ENCODE measurements around the gene CCDC15.
"Not testable (repeated sequence)": the region's sequence is repeated elsewhere in the genome, so short reads cannot be mapped to it uniquely, and the experiment has no call there.

CCDC15 gene

GRCh38 chr11:125016413-125016812 is 62.4 kb downstream of the CCDC15 start:
- no peaks in the 10 kb centered on the region for H3K9me3 ChIP-seq (ENCODE audit: control insufficient read depth in 1 of 2, low read length in 2 of 2)
- H3K27me3 ChIP-seq (ENCODE audit: low read depth, low read length), result no peaks in the 10 kb centered on the region
- no peak overlapping the region for H3K27ac ChIP-seq (ENCODE audit: low read length)
- H3K4me1 ChIP-seq (ENCODE audit: control insufficient read depth in 1 of 2, insufficient read depth in 2 of 2, low read length in 2 of 2), result no peaks in the 10 kb centered on the region
- H3K36me3 ChIP-seq (ENCODE audit: control insufficient read depth in 1 of 2, insufficient read depth in 2 of 2, low read length in 2 of 2), result no peaks in the 10 kb centered on the region
- no peak overlapping the region for H3K4me3 ChIP-seq (ENCODE audit: low read depth in 1 of 2, low read length in 2 of 2)

DNA sequence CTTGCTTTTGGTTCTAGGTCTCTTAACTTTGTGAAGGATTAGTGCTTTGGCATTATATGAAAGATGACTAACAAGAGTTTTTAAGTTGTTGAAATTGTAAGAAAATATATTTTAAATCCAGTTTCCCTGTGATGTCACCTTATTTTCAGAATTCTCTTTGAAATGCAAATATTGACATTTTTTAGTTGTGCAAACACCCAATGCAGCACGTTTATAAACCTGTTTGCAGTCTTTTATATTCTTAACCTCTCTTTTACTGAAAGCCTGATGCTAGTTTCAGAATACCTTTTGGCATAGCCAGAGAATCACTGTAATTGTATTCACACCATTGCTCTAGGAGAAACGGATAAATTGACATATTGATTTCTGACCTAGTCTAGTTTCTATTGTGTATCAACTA is 66.3 kb downstream of the CCDC15 start:
- Histone ChIP-seq H3K27me3 (ENCODE audit: low read depth, low read length) (no peaks in the 10 kb centered on the region), H3K4me1 (ENCODE audit: control insufficient read depth in 1 of 2, insufficient read depth in 2 of 2, low read length in 2 of 2) (no peaks in the 10 kb centered on the region), H3K9me3 (ENCODE audit: control insufficient read depth in 1 of 2, low read length in 2 of 2) (no peaks in the 10 kb centered on the region), H3K4me3 (ENCODE audit: low read depth in 1 of 2, low read length in 2 of 2) (no peak overlapping the region), H3K27ac (ENCODE audit: low read length) (no peak overlapping the region), H3K36me3 (ENCODE audit: control insufficient read depth in 1 of 2, insufficient read depth in 2 of 2, low read length in 2 of 2) (no peaks in the 10 kb centered on the region)

- no peak overlapping the region for H3K4me3 ChIP-seq (ENCODE audit: low read depth in 1 of 2, low read length in 2 of 2)
- no peak overlapping the region for H3K27ac ChIP-seq (ENCODE audit: low read length)
- H3K27me3 ChIP-seq (ENCODE audit: low read depth, low read length), result no peaks in the 10 kb centered on the region
- no peaks in the 10 kb centered on the region for H3K36me3 ChIP-seq (ENCODE audit: control insufficient read depth in 1 of 2, insufficient read depth in 2 of 2, low read length in 2 of 2)
- H3K9me3 ChIP-seq (ENCODE audit: control insufficient read depth in 1 of 2, low read length in 2 of 2), result no peaks in the 10 kb centered on the region
- no peaks in the 10 kb centered on the region for H3K4me1 ChIP-seq (ENCODE audit: control insufficient read depth in 1 of 2, insufficient read depth in 2 of 2, low read length in 2 of 2)
Observed at GRCh38 chr11:125022551-125022950, 68.5 kb downstream of the CCDC15 start.

- Histone ChIP-seq H3K27ac (ENCODE audit: low read length) (no peak overlapping the region), H3K9me3 (ENCODE audit: control insufficient read depth in 1 of 2, low read length in 2 of 2) (no peaks in the 10 kb centered on the region), H3K27me3 (ENCODE audit: low read depth, low read length) (no peaks in the 10 kb centered on the region), H3K36me3 (ENCODE audit: control insufficient read depth in 1 of 2, insufficient read depth in 2 of 2, low read length in 2 of 2) (no peaks in the 10 kb centered on the region), H3K4me3 (ENCODE audit: low read depth in 1 of 2, low read length in 2 of 2) (no peak overlapping the region), H3K4me1 (ENCODE audit: control insufficient read depth in 1 of 2, insufficient read depth in 2 of 2, low read length in 2 of 2) (no peaks in the 10 kb centered on the region)
Observed at GRCh38 chr11:125025968-125026367, 72.0 kb downstream of the CCDC15 start.

- H3K4me3 ChIP-seq (ENCODE audit: low read depth in 1 of 2, low read length in 2 of 2); H3K27me3 ChIP-seq (ENCODE audit: low read depth, low read length); H3K4me1 ChIP-seq (ENCODE audit: control insufficient read depth in 1 of 2, insufficient read depth in 2 of 2, low read length in 2 of 2): not testable (repeated sequence)
Observed at GRCh38 chr11:125029431-125029830, 75.4 kb downstream of the CCDC15 start.

DNA sequence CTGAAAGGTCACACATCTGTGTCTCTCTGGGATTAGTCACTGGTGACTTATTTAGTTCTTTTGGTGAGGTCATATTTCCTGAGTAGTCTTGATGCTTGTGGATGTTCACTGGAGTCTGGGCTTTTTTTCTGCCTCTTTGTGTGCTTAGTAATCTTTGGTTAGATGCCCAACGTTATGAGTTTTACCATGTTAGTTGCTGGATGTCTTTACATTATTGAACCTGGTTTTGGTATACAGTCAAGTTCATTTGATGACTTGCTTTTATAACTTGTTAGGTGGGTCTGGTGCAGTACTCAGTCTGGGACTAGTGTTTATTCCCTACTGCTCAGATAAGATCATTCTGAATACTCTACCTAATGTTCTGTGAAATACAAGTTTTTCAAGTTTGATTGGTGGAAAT is 82.9 kb downstream of the CCDC15 start:
- H3K4me1 ChIP-seq (ENCODE audit: control insufficient read depth in 1 of 2, insufficient read depth in 2 of 2, low read length in 2 of 2), result no peaks in the 10 kb centered on the region
- no peaks in the 10 kb centered on the region for H3K27me3 ChIP-seq (ENCODE audit: low read depth, low read length)
- peaks cover 0 to 4% of the 10 kb centered on the region in 2 donors for H3K9me3 ChIP-seq (ENCODE audit: control insufficient read depth in 1 of 2, low read length in 2 of 2)
- no peak overlapping the region for H3K4me3 ChIP-seq (ENCODE audit: low read depth in 1 of 2, low read length in 2 of 2)
- H3K36me3 ChIP-seq (ENCODE audit: control insufficient read depth in 1 of 2, insufficient read depth in 2 of 2, low read length in 2 of 2), result peaks cover 0 to 7% of the 10 kb centered on the region in 2 donors
- no peak overlapping the region for H3K27ac ChIP-seq (ENCODE audit: low read length)

More at GRCh38 chr11:125029431-125029830, 75.4 kb downstream of the CCDC15 start:
- H3K27ac ChIP-seq (ENCODE audit: low read length); H3K9me3 ChIP-seq (ENCODE audit: control insufficient read depth in 1 of 2, low read length in 2 of 2); H3K36me3 ChIP-seq (ENCODE audit: control insufficient read depth in 1 of 2, insufficient read depth in 2 of 2, low read length in 2 of 2): not testable (repeated sequence)

DNA sequence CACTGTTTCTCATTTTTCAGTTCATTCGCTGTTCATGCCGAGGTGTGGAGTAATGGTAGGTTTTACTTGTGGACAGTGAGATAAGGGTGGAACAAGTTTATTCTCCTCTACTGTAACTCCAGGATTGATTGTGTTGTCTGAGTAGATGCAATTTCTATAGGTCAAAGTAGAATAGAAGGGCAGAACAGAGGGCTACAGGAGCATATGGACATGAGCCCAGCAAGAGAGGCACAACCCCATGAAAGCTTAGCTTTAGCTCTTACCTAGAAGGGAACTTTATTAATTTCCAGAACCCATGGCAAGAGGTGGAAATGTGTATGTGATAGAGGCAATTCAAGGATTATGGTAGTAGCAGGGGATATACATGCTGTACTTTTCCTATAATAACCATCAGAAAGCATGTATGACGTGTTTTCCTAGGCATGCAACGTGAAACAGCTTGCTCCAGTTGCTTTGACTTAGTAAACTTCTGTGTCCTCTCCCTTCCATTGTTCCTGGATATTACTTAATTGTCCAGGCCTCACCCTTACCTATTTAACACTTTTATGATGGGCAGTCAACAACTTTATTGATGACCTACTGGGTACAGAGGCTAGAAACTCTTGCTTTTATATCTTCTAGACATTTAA is 95.3 kb downstream of the CCDC15 start:
- H3K9me3 ChIP-seq (ENCODE audit: control insufficient read depth in 1 of 2, low read length in 2 of 2), result no peaks in the 10 kb centered on the region
- no peaks in the 10 kb centered on the region for H3K27me3 ChIP-seq (ENCODE audit: low read depth, low read length)
- no peaks in the 10 kb centered on the region for H3K4me1 ChIP-seq (ENCODE audit: control insufficient read depth in 1 of 2, insufficient read depth in 2 of 2, low read length in 2 of 2)
- no peak overlapping the region for H3K27ac ChIP-seq (ENCODE audit: low read length)
- no peaks in the 10 kb centered on the region for H3K36me3 ChIP-seq (ENCODE audit: control insufficient read depth in 1 of 2, insufficient read depth in 2 of 2, low read length in 2 of 2)
- no peak overlapping the region for H3K4me3 ChIP-seq (ENCODE audit: low read depth in 1 of 2, low read length in 2 of 2)

DNA sequence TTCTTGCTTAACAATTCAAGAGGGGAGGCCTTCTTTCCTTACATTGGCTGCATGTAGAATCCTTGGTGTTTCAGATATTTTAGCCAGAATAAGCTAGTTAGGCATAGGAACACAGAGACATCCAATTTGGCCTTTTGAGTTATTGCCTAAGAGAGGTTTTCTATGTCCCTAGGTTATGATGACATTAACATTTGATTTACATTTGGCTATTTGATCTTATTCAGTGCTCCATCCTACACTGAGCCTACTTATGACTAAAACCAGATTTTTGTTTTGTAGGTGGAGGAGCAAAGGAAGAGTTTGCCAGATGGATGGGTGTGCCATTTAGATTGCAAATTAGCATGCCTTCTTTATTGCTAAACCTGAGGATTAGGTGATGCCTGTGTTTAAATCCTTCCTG is 98.0 kb downstream of the CCDC15 start:
- Histone ChIP-seq H3K27ac (ENCODE audit: low read length) (no peak overlapping the region), H3K4me3 (ENCODE audit: low read depth in 1 of 2, low read length in 2 of 2) (no peak overlapping the region), H3K27me3 (ENCODE audit: low read depth, low read length) (no peaks in the 10 kb centered on the region), H3K36me3 (ENCODE audit: control insufficient read depth in 1 of 2, insufficient read depth in 2 of 2, low read length in 2 of 2) (no peaks in the 10 kb centered on the region), H3K4me1 (ENCODE audit: control insufficient read depth in 1 of 2, insufficient read depth in 2 of 2, low read length in 2 of 2) (no peaks in the 10 kb centered on the region), H3K9me3 (ENCODE audit: control insufficient read depth in 1 of 2, low read length in 2 of 2) (no peaks in the 10 kb centered on the region)

DNA sequence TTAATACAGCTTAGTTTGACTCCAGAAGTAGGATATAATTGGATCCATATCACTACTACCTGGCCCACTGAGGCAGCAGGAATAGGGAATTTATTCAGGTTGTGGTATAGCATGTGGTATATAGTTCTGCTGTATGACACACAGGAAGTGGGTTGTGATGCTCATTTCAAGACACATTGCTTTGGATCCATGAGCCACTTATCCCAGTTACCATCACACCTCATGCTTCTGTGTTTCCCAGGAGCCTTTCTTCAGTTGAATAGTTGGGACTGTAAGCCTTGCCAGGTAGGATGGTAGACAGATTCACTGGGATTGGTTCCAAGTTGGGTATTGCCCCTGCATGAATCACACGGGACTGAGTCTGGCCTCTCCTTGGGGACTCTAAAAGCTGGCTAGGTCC is 99.2 kb downstream of the CCDC15 start:
- no peaks in the 10 kb centered on the region for H3K4me1 ChIP-seq (ENCODE audit: control insufficient read depth in 1 of 2, insufficient read depth in 2 of 2, low read length in 2 of 2)
- no peaks in the 10 kb centered on the region for H3K9me3 ChIP-seq (ENCODE audit: control insufficient read depth in 1 of 2, low read length in 2 of 2)
- H3K36me3 ChIP-seq (ENCODE audit: control insufficient read depth in 1 of 2, insufficient read depth in 2 of 2, low read length in 2 of 2), result no peaks in the 10 kb centered on the region

DNA sequence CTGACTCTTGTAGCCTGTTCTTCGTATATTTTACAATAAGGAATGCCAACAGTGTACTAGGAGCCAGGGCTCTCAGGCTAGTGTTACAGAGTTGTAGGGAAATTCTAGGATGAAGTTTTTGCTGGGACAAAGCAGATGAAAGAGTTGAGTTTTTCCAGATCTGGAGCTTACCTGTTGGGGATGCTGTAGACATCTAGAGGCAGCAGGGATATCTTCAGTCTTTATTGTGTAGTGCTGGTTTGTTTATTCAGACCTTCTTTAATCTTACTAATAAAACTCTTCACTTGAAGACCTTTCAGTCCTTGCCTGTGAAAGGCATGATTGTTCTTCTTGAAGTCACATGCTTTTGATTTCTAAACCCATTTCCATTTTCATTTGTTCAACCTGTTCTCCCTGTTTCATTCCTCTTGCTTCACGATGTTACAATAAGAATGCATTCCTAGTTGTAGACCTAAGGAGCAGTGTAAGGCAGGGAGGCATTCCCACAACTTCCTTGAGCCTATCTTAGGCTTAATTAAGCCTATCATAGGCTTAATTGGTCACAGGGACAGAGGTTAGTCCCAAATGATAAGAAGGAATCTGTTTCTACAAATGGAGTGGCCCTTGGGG is 101.2 kb downstream of the CCDC15 start:
- no peaks in the 10 kb centered on the region for H3K27me3 ChIP-seq (ENCODE audit: low read depth, low read length)
- no peaks in the 10 kb centered on the region for H3K36me3 ChIP-seq (ENCODE audit: control insufficient read depth in 1 of 2, insufficient read depth in 2 of 2, low read length in 2 of 2)
- no peak overlapping the region for H3K4me3 ChIP-seq (ENCODE audit: low read depth in 1 of 2, low read length in 2 of 2)
- H3K9me3 ChIP-seq (ENCODE audit: control insufficient read depth in 1 of 2, low read length in 2 of 2), result no peaks in the 10 kb centered on the region
- H3K27ac ChIP-seq (ENCODE audit: low read length), result no peak overlapping the region
- H3K4me1 ChIP-seq (ENCODE audit: control insufficient read depth in 1 of 2, insufficient read depth in 2 of 2, low read length in 2 of 2), result no peaks in the 10 kb centered on the region

More for the DNA sequence above, 99.2 kb downstream of the CCDC15 start:
- H3K4me3 ChIP-seq (ENCODE audit: low read depth in 1 of 2, low read length in 2 of 2), result no peak overlapping the region
- no peaks in the 10 kb centered on the region for H3K27me3 ChIP-seq (ENCODE audit: low read depth, low read length)
- no peak overlapping the region for H3K27ac ChIP-seq (ENCODE audit: low read length)

DNA sequence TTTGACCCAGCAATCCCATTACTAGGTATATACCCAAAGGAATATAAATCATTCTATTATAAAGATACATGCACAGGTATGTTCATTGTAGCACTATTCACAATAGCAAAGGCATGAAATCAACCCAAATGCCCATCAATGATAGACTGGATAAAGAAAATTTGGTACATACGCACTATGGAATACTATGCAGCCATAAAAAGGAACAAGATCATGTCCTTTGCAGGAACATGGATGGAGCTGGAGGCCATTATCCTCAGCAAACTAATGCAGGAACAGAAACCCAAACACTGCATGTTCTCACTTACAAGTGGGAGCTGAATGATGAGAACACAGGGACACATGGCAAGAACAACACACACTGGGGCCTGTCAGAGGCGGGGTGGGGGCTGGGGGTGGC is 102.1 kb downstream of the CCDC15 start:
- not testable (repeated sequence) for H3K36me3 ChIP-seq (ENCODE audit: control insufficient read depth in 1 of 2, insufficient read depth in 2 of 2, low read length in 2 of 2); H3K9me3 ChIP-seq (ENCODE audit: control insufficient read depth in 1 of 2, low read length in 2 of 2); H3K4me1 ChIP-seq (ENCODE audit: control insufficient read depth in 1 of 2, insufficient read depth in 2 of 2, low read length in 2 of 2); H3K27ac ChIP-seq (ENCODE audit: low read length); H3K4me3 ChIP-seq (ENCODE audit: low read depth in 1 of 2, low read length in 2 of 2); H3K27me3 ChIP-seq (ENCODE audit: low read depth, low read length)
